PC-3 (cell line): ENCODE data around the gene PHF12.

Experiments
- EZH2 ChIP-seq: fragments of 300-600 bp; sonication (generic); IDR thresholded peaks from one replicate; pipeline ENCODE4 v1.6.1; 2017; ENCODE audit warnings: antibody characterized with exemption, mild to moderate bottlenecking, low read length; ENCODE audit not compliant: unreplicated experiment
- TF ChIP-seq, protein P1 (sequence below): fragments of 300-600 bp; sonication (generic); conservative IDR thresholded peaks from 2 replicates; pipeline ENCODE4 v1.5.1; 2017; ENCODE audit warnings: antibody characterized with exemption, low read depth, mild to moderate bottlenecking, low read length

DNA sequence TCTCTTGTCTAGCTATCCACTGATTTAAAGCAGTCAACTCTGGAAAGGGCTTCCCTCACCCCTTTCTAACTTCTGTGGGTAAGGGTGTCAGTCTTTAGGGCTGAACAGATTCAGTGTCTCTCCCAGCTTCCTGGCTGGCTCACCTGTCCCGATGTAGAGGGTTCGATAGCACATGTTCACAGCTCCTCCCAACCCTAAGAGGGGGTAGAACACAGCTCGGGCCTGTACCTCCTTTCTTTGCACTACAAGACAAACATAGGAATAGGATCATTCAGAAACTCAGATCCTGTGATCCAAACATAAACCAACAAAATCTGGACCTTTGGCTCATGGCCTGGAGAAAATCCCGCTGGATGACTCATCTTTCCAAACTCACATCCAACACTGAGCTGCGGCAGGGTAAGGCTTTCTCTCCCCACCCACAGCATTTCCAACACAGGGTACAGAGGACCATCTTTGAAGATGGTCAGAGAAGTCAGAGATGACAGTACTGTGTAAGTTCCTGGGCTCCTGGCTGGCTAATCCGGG is 42.6 kb downstream of the PHF12 start:
- no peak for TF ChIP-seq EZH2
- TF ChIP-seq, protein P1, sequence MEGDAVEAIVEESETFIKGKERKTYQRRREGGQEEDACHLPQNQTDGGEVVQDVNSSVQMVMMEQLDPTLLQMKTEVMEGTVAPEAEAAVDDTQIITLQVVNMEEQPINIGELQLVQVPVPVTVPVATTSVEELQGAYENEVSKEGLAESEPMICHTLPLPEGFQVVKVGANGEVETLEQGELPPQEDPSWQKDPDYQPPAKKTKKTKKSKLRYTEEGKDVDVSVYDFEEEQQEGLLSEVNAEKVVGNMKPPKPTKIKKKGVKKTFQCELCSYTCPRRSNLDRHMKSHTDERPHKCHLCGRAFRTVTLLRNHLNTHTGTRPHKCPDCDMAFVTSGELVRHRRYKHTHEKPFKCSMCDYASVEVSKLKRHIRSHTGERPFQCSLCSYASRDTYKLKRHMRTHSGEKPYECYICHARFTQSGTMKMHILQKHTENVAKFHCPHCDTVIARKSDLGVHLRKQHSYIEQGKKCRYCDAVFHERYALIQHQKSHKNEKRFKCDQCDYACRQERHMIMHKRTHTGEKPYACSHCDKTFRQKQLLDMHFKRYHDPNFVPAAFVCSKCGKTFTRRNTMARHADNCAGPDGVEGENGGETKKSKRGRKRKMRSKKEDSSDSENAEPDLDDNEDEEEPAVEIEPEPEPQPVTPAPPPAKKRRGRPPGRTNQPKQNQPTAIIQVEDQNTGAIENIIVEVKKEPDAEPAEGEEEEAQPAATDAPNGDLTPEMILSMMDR, result no peak
